GM19043 (cell line): ENCODE data around the gene ADCY2.

ENCODE experiments used
- ATAC-seq: cut with Tn5 transposase; IDR thresholded peaks from one replicate; pipeline ENCODE4 v1.9.1; 2021; ENCODE audit warnings: low read depth; ENCODE audit not compliant: unreplicated experiment

The ADCY2 gene

GRCh38 chr5:7494481-7495130 is 98.7 kb downstream of the ADCY2 start:
- ATAC-seq: no peak

- ATAC-seq: no peak
These were observed 99.2 kb downstream of the ADCY2 start for GRCh38 chr5:7495131-7495517.

GRCh38 chr5:7500256-7500655 is 104.3 kb downstream of the ADCY2 start:
- no peak for ATAC-seq

- no peak for ATAC-seq
These were observed 105.1 kb downstream of the ADCY2 start for GRCh38 chr5:7501061-7501460.

- no peak for ATAC-seq
These were observed 107.6 kb downstream of the ADCY2 start for GRCh38 chr5:7503564-7503963.

GRCh38 chr5:7515284-7515914 is 119.5 kb downstream of the ADCY2 start:
- ATAC-seq: no peak

GRCh38 chr5:7516253-7516652 is 120.3 kb downstream of the ADCY2 start:
- no peak for ATAC-seq

GRCh38 chr5:7517006-7517405 is 121.1 kb downstream of the ADCY2 start:
- ATAC-seq: no peak

GRCh38 chr5:7518947-7519560 is 123.1 kb downstream of the ADCY2 start:
- no peak for ATAC-seq

GRCh38 chr5:7519564-7519963 is 123.6 kb downstream of the ADCY2 start:
- ATAC-seq: no peak

- no peak for ATAC-seq
These were observed 133.9 kb downstream of the ADCY2 start for GRCh38 chr5:7529880-7530279.

GRCh38 chr5:7533941-7534340 is 138.0 kb downstream of the ADCY2 start:
- no peak for ATAC-seq

- no peak for ATAC-seq
These were observed 138.6 kb downstream of the ADCY2 start for GRCh38 chr5:7534505-7534904.

- no peak for ATAC-seq
These were observed 141.6 kb downstream of the ADCY2 start for GRCh38 chr5:7537573-7537972.

GRCh38 chr5:7539571-7539970 is 143.6 kb downstream of the ADCY2 start:
- no peak for ATAC-seq

- no peak for ATAC-seq
These were observed 145.0 kb downstream of the ADCY2 start for GRCh38 chr5:7540736-7541485.

- ATAC-seq: no peak
These were observed 146.0 kb downstream of the ADCY2 start for GRCh38 chr5:7541898-7542297.

- no peak for ATAC-seq
These were observed 150.6 kb downstream of the ADCY2 start for GRCh38 chr5:7546555-7546954.

GRCh38 chr5:7548596-7548995 is 152.7 kb downstream of the ADCY2 start:
- ATAC-seq: no peak

GRCh38 chr5:7565559-7565958 is 169.6 kb downstream of the ADCY2 start:
- ATAC-seq: no peak

- no peak for ATAC-seq
These were observed 180.2 kb downstream of the ADCY2 start for GRCh38 chr5:7576023-7576715.
